Neural progenitor cell (in vitro differentiated cells): ENCODE measurements around the gene INCA1. TPM values are rescaled to one million over a fixed set of nuclear protein-coding genes. Genes with fewer than 3 reads are reported as not detected.

Experiments used
- DNase-seq: peaks from one replicate; pipeline ENCODE4 v3.0.0-alpha.2; 2016; ENCODE audit warnings: low spot score
- H2AFZ ChIP-seq: fragments of 200-600 bp; sonication (generic); replicated peaks from 2 replicates; pipeline ENCODE4 v1.6.1; 2016; ENCODE audit warnings: antibody characterized with exemption
- H3F3A ChIP-seq: fragments of 200-600 bp; sonication (generic); 2 replicates; pipeline ENCODE4 v1.6.1; 2016; ENCODE audit warnings: antibody characterized with exemption, low read depth
- H3K27ac ChIP-seq: fragments of 200-600 bp; sonication (generic); 2 replicates; pipeline ENCODE4 v1.5.1; 2016; ENCODE audit warnings: mild to moderate bottlenecking
- H3K27me3 ChIP-seq: fragments of 200-600 bp; sonication (generic); 2 replicates; pipeline ENCODE4 v1.6.1; 2016; ENCODE audit warnings: mild to moderate bottlenecking, moderate library complexity
- H3K36me3 ChIP-seq: fragments of 200-600 bp; sonication (generic); 2 replicates; pipeline ENCODE4 v1.5.1; 2016
- H3K4me1 ChIP-seq: fragments of 200-600 bp; sonication (generic); 2 replicates; pipeline ENCODE4 v1.6.1; 2016; ENCODE audit warnings: mixed run types
- H3K4me2 ChIP-seq: fragments of 200-600 bp; sonication (generic); 2 replicates; pipeline ENCODE4 v1.6.1; 2016
- H3K4me3 ChIP-seq: fragments of 200-600 bp; sonication (generic); 2 replicates; pipeline ENCODE4 v1.5.1; 2016
- H3K79me2 ChIP-seq: fragments of 200-600 bp; sonication (generic); 2 replicates; pipeline ENCODE4 v1.6.1; 2016; ENCODE audit warnings: low read depth
- H3K9ac ChIP-seq: fragments of 200-600 bp; sonication (generic); 2 replicates; pipeline ENCODE4 v1.6.1; 2016
- H3K9me3 ChIP-seq: fragments of 200-600 bp; sonication (generic); 2 replicates; pipeline ENCODE4 v1.5.1; 2016; ENCODE audit warnings: low read depth
- H4K20me1 ChIP-seq: fragments of 200-600 bp; sonication (generic); 2 replicates; pipeline ENCODE4 v1.6.1; 2016; ENCODE audit warnings: low read depth
- H3K27ac Mint-ChIP-seq: 3 replicates; pipeline ENCODE4 v1.8.0; 2021; ENCODE audit warnings: mixed read lengths
- H3K27me3 Mint-ChIP-seq: 2 replicates; pipeline ENCODE4 v1.8.0; 2022; ENCODE audit warnings: low read depth, mild to moderate bottlenecking, inconsistent platforms, moderate library complexity, mixed read lengths; ENCODE audit not compliant: insufficient read depth
- H3K36me3 Mint-ChIP-seq: 3 replicates; pipeline ENCODE4 v1.8.0; 2021; ENCODE audit warnings: mixed read lengths
- H3K4me1 Mint-ChIP-seq: 3 replicates; pipeline ENCODE4 v1.8.0; 2021; ENCODE audit warnings: mixed read lengths
- H3K4me3 Mint-ChIP-seq: 3 replicates; pipeline ENCODE4 v1.8.0; 2021; ENCODE audit warnings: mild to moderate bottlenecking, moderate library complexity, mixed read lengths
- H3K9me3 Mint-ChIP-seq: 3 replicates; pipeline ENCODE4 v1.8.0; 2020; ENCODE audit warnings: mixed read lengths
- CTCF ChIP-seq: fragments of 200-600 bp; sonication (generic); IDR thresholded peaks from 2 replicates; pipeline ENCODE4 v1.5.1; 2017; ENCODE audit warnings: antibody characterized with exemption, mild to moderate bottlenecking
- EZH2 ChIP-seq: fragments of 200-600 bp; sonication (generic); IDR thresholded peaks from 2 replicates; pipeline ENCODE4 v1.6.1; 2017; ENCODE audit warnings: antibody characterized with exemption, mild to moderate bottlenecking, moderate library complexity
- EZH2phosphoT487 ChIP-seq: fragments of 200-600 bp; sonication (generic); IDR thresholded peaks from 2 replicates; pipeline ENCODE4 v1.6.1; 2017; ENCODE audit warnings: antibody characterized with exemption
- total RNA-seq: library from RNA; depleted of rRNA; stranded (reverse); fragments of >200 nt; gene quantifications from 2 replicates; pipeline ENCODE4 v1.2.3, GENCODE V29; 2015; ENCODE audit warnings: low replicate concordance

The INCA1 gene
- total RNA-seq, 1 donor from 2014 or later, result 0.52 TPM

GRCh38 chr17:4942760-4943508 lies 54.4 kb downstream of the INCA1 start:
- TF ChIP-seq EZH2, result no peak
- no peak for TF ChIP-seq EZH2phosphoT487
- no peak for TF ChIP-seq CTCF
- Mint-ChIP-seq H3K9me3 (no peaks in the 10 kb centered on the region), H3K4me3 (peak overlapping the region; percentile 96), H3K27ac (no peak overlapping the region), H3K36me3 (peaks cover 30% of the 10 kb centered on the region), H3K4me1 (peaks cover 44% of the 10 kb centered on the region), H3K27me3 (peaks cover 11% of the 10 kb centered on the region)
- H3K36me3 ChIP-seq, result no peaks in the 10 kb centered on the region
- H3K9ac ChIP-seq, result no peak overlapping the region
- H3K9me3 ChIP-seq, result no peaks in the 10 kb centered on the region
- peaks cover 83% of the 10 kb centered on the region for H3F3A ChIP-seq
- H3K4me2 ChIP-seq, result no peak overlapping the region
- peaks cover 25% of the 10 kb centered on the region for H3K4me1 ChIP-seq
- no peak for DNase-seq
- H4K20me1 ChIP-seq, result peaks cover 62% of the 10 kb centered on the region
- no peak overlapping the region for H2AFZ ChIP-seq
- no peak overlapping the region for H3K4me3 ChIP-seq
- no peaks in the 10 kb centered on the region for H3K27me3 ChIP-seq
- no peak overlapping the region for H3K27ac ChIP-seq
- peaks cover 87% of the 10 kb centered on the region for H3K79me2 ChIP-seq

GRCh38 chr17:4941319-4941610 lies 56.1 kb downstream of the INCA1 start:
- Histone ChIP-seq H3F3A (peaks cover 66% of the 10 kb centered on the region), H3K79me2 (peaks cover 78% of the 10 kb centered on the region), H3K36me3 (no peaks in the 10 kb centered on the region), H2AFZ (no peak overlapping the region), H3K9ac (peak overlapping the region; percentile 96), H3K9me3 (no peaks in the 10 kb centered on the region), H3K4me1 (peaks cover 18% of the 10 kb centered on the region), H3K27me3 (no peaks in the 10 kb centered on the region), H3K4me3 (peak overlapping the region; percentile 78), H4K20me1 (peaks cover 48% of the 10 kb centered on the region), H3K4me2 (peak overlapping the region; percentile 100), H3K27ac (no peak overlapping the region)
- Mint-ChIP-seq H3K27ac (peak overlapping the region; percentile 79), H3K9me3 (no peaks in the 10 kb centered on the region), H3K4me1 (peaks cover 36% of the 10 kb centered on the region), H3K36me3 (peaks cover 25% of the 10 kb centered on the region), H3K4me3 (peak overlapping the region; percentile 96), H3K27me3 (peaks cover 6% of the 10 kb centered on the region)
- DNase-seq, result no peak
- TF ChIP-seq EZH2 (no peak), EZH2phosphoT487 (no peak), CTCF (no peak)

GRCh38 chr17:4940555-4941318 lies 56.6 kb downstream of the INCA1 start:
- Histone ChIP-seq H3K36me3 (no peaks in the 10 kb centered on the region), H3K27ac (peak overlapping the region; percentile 89), H3K9ac (peak overlapping the region; percentile 96), H2AFZ (peak overlapping the region; percentile 48), H3K79me2 (peaks cover 73% of the 10 kb centered on the region), H3K9me3 (no peaks in the 10 kb centered on the region), H4K20me1 (peaks cover 43% of the 10 kb centered on the region), H3K4me2 (peak overlapping the region; percentile 100), H3F3A (peaks cover 61% of the 10 kb centered on the region), H3K4me3 (peak overlapping the region; percentile 78), H3K4me1 (peaks cover 16% of the 10 kb centered on the region), H3K27me3 (no peaks in the 10 kb centered on the region)
- no peaks in the 10 kb centered on the region for H3K9me3 Mint-ChIP-seq
- no peak for DNase-seq
- H3K36me3 Mint-ChIP-seq, result peaks cover 27% of the 10 kb centered on the region
- TF ChIP-seq EZH2phosphoT487 (no peak), CTCF (no peak), EZH2 (no peak)
- peaks cover 33% of the 10 kb centered on the region for H3K4me1 Mint-ChIP-seq
- peak overlapping the region; percentile 96 for H3K4me3 Mint-ChIP-seq
- H3K27me3 Mint-ChIP-seq, result peaks cover 6% of the 10 kb centered on the region
- peak overlapping the region; percentile 100 for H3K27ac Mint-ChIP-seq
